NCI-H460 (cell line): Measurements from ENCODE around the gene ECE1. TPM values are rescaled to one million over a fixed set of nuclear protein-coding genes. Genes with fewer than 3 reads are reported as not detected.

Experiments
- DNase-seq: peaks from one replicate; pipeline ENCODE4 v3.0.0-alpha.2; 2016; ENCODE audit warnings: low read depth; ENCODE audit errors: extremely low read depth
- total RNA-seq: library from RNA; depleted of rRNA; stranded (reverse); fragments of >200 nt; shearing (Covaris generic); gene quantifications from 2 replicates; pipeline ENCODE4 v1.2.3, GENCODE V29; 2014

ECE1 gene
- total RNA-seq, 1 experiment from 2014 or later, result 72.8 TPM

DNA sequence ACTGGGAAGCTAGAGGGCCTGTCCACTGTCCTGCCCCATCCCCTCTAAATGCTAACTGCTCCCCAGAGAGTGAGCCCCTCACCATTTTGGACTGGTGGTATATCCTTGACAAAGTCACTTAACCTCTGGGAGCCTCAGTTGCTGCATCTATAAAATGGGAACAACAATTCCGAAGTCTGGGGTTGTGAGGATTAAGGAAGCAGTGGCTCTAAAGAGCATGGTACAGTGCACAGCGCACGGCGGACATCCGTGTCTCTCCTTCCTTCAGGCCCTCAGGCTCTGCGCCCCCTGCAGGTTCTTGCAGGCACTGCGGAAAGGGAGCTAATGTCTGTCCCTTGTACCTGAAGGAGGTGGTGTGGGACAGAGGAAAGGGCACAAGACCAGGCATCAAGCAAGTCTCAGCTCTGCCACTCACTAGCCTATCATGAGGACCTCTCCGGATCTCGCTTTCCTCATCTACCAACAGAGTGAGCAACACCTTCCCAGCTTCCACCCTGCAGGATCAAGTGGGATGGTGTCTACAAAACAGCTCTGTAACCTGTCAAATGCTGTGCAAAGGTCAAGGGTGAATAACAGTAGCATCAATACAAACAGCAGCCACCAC lies 20.1 kb downstream of the ECE1 start:
- peak; percentile 55 for DNase-seq

DNA sequence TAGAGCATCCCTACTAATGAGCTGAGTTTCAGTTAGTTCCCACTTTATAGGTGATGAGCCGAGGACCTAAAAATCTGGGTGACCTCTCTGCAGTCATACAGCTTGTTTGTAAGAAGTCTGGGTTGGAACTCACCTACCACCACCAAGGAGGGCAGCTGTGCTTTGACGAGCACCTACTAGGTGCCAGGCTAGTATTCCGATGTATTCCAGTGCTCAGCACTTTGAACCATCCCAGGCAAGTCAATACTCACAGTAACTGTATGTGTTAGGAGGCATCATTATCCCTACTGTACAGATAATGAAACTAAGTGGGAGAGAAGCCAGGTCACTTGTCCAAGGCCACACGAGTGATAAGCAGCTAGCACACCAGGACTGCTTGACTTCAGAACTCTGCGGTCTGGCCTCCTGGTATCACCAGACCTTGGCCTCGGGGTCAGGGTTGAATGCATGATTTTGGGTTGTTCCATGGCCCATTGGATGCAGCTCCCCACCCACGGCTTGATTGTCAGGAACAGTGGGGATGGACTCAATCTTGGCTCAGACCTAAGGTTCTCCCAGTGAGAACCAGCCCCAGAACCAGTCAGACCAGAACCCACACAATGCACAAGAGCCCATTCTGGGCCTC lies 20.7 kb downstream of the ECE1 start:
- DNase-seq, result no peak

DNA sequence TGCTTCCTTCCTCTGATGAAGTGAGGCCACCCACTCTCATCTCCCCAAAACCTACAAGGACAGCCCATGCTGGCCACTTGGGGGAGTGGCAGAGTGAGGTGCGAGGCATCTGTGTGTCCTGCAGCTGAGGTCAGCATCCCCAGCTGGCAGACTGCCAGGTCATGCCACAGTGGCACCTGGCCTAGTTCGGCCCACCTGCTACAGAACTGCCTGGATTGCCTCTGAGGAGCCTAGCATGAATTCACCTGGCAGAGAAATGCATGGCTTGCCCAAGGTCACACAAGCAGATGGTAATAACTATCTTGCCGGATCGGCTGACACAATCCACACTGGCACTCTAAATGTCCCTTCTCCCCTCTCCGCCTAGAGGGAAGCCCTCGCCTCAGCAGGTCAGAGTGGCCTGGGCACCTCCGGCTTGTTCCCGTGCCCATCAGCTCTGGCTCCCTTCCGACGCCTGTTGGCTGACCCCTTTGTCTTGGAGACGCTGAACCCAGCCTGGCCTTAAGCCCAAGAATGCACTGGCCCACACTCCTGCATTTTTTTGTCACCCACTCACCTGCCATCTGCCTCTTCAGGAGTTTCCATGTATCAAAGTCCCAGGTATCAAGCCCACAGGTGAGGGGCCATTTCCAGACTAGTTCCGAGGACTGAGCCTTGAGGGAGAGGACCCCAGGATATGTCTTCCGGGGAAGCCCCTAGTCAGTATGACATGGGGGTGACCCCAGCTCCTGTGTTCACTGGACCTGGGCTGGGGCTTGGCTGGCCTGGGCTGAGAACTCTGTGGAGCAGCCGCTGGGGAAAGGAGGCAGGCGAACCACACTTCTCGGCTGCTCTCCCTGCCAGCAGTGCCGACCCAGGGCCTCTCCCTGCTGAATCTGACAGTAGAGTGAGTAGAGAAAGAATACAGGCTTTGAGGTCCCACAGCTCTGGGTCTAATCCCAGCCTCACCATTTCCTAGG lies 21.7 kb downstream of the ECE1 start:
- no peak for DNase-seq

DNA sequence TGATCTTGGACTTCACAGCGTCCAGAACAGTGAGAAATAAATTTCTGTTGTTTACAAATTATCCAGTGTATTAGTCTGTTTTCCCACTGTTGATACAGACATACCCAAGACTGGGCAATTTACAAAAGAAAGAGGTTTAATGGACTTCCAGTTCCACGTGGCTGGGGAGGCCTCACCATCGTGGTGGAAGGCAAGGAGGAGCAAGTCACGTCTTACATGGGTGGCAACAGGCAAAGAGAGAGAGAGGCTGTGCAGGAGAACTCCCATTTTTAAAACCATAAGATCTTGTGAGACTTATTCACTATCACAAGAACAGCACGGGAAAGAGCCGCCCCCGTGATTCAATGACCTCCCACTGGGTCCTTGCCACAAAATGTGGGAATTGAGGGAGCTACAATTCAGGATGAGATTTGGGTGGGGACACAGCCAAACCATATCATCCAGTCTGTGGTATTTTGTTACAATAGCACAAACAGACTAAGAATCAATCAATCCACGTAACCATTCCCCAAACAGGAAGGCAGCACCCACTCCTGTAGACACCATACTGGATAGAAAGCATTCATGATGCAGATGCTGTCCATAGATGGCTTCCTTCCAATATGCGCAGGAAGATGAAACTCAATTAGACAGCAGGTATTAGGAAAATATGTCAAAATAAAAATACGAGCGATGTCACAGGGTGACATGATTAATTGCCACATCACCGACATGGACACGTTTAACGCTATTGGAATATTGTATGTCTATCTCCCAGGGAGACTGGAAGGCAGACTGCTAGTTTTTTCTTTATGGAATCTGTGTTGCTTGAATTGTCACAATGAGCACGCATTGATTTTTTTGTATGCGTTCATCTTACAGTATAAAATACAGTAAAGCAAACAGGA lies 22.8 kb downstream of the ECE1 start:
- DNase-seq, result no peak

DNA sequence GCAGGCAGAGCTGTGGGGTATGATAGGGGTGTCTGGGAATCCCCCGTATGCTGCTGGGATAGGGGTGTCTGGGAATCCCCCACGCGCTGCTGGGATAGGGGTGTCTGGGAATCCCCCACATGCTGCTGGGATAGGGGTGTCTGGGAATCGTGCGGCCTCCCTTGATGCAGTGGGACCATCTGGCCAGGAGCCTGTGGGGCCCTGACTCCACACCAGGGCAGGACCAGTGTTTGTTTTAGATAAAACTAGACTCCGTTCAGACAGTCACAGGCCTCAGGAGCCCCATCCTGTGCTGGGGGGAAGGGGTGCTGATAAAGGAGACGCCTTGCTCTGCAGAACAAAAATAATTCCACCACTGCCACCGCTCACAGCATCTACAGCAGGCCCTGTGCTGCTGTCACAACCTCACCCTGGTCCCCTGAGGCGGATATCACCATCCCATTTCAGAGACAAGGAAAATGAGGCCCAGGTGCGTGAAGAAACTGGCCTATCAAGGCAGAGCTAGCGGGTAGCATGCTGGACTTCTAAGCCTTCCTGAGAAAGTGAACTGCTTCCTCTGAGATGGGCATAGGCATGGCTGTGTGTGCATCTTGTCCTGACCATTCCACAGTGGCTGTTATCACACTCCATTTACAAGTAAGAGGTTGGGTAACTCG lies 24.0 kb downstream of the ECE1 start:
- no peak for DNase-seq

DNA sequence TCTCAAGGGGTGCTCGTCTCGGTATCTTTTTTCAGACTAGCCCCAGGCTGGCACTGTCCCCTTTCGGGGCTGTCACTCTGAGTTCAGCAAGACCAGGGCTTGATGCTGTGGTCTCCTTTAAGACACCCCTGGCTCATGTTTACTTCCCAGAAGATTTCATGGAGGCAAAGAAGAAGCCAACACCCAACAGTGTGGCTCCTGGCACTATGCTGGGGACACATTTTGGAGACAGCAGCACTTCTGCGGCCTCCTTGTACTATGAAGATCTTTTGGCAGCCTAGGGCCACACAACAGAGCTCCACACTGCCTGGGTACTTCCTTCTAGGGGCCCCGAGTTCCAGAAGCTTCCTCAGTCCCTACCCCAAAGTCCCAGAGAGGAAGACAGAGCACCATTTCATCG lies 24.6 kb downstream of the ECE1 start:
- DNase-seq, result no peak

DNA sequence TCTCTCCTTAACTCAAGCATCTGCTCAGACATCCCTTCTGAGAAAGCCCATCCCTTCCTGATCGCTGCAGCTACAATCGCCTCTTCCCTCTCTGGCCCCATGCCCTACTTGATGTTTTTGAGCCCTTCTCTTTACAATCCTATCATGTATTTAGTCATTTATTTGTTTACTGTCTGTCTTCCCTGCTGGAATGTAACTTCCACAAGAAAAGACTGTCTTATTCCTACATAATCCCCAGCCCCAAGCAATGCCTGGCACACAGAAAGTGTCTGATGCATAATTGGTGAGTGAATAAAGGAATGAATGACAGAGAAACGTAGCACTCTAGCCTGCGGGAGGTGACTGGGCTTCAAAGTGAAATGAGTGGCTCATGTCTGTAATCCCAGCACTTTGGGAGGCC lies 25.4 kb downstream of the ECE1 start:
- no peak for DNase-seq

DNA sequence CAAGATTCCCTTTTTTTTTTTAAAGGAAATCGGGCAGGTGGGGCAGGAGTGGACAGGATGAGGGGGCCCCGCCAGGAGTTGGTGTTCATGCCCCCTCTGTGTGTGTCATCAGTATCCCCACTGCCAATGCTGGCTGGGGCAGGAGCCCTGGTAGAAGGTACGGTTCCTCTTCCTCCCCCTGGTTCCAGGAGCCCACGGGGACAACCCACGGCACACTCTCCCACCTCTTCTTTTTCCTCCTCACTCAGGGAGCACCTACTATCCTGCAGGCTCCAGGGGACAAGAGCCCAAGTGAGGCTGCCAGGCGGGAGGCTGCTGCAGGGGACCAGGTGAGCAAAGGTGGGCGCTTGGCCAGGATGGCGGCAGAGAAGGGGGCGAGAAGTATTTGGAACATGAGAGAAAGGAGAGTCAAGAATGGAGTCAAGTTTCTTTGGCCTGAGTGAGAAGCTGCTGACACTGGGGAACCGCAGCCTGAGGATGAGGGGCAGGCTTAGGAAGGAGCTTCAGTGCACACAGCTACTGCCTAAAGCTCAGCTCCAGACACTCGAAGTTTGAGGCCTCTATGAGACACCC lies 26.5 kb downstream of the ECE1 start:
- no peak for DNase-seq

DNA sequence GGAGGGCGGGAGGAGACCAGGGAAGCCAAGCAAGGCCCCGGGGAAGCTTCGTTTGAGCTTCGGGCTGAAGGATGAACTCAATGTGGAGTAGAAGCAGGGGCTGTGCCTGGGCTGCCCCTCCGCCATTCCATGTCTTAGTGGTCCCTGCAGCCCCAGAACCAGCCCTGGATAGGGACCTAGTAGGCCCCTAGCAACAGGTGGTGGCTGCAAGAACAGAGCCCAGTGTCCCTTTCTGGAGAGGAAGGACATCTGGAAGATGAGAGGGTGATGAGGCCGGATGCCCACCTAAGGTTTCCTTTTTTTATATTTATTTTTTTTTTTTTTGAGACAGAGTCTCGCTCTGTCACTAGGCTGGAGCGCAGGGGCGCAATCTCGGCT lies 27.2 kb downstream of the ECE1 start:
- DNase-seq, result no peak

DNA sequence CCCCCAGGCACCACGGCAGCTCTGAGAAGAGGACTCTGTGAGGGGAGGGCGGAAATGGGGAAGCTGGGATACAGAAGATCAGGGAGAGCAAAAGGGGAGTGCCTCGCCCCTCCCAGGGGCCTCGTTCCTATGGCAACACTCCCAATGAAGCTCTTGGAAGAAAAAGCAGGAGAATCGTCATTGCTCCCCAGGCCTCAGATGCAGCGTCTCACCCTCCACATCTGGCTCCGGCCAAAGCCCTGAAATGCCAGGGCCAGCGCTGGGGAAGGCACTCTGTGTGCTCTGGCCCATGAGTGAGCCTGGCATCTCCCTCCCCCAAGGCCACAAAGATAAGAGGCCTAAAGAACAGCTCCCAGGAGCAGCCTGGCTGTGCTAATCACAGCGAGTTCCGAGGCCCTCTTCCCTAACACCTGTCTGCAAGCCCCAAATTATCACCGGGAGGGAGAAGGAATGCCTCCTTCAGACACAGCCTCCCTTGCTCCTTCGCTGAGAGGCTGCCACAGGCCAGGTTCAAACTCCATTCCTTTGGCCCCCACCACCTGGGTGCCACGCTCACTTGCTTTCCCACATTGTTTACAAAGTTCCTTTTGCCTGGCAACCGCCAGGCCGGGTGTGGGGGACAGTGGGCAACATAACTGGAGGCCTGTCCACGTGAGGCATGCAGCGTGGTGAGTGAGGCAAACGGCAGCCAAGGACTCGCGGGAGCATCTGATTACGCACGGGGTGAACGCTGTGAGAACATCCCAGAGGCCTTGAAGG lies 27.8 kb downstream of the ECE1 start:
- no peak for DNase-seq

DNA sequence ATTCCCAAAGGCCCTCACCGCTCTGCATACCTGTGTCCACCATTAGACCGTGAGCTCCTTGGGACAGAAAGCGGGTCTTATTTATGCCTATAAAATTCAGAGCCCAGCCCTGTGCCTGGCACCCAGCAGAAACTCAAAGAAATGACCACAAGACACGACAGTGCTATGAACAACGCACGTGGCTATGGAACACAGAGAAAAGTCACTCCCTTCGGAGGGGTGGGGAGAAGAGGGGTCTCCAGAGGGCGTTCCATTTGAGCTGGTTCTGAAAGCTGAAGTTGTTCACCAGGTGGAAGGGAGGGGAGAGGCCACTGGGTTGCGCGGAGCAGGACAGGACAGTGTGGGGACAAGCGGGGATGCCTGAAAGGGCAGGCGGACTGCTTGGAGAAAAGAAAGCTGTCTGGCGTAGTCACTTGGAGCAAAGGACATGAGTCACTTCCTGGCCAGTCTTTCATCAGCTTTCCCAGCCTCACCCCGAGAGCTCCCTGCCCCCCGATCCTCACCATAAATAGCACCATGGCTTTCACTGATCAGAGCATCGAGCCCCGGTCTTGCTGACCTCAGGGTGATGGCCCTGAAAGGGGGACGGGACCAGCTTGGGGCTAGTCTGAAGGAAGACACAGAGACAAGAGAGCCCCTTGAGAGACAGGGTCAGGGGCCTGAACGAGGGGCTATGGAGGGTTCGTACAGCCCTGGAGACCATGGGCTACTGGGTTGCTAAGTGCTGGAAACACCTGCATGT lies 28.5 kb downstream of the ECE1 start:
- DNase-seq, result peak; percentile 81

DNA sequence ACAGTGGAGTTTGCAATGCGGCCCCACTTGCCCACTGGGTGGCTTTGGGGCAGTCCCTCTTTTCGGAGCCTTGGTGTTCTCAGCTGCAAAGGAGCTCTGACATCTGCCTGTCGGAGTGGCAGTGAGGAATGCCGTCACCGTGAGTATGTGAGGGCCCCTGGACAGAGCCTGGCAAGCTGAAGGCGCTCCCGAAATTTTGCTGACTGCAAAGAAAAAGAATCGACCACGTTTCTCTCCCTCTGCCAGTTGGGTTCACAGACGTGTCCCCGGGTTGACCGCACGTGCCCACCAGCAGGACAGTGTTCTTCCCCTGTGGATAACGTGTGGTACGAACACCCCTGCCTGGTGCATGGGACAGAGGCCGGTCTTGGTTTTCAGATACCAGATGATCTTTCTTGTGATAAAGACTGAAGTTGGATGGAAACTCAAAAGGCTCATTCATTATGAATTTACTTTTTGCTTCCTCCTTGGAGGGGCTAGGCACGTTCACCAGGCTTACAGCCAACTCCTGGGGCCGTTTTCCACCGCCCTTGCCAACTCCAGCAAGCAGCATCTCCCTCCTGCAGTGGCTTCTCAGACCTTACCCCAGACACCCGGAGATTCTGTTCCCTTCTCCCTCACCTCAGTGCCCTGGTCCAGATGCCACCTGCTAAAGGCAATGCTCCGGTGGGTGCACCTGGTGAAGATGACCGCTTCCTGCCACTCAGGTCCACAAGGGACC lies 29.7 kb downstream of the ECE1 start:
- no peak for DNase-seq

DNA sequence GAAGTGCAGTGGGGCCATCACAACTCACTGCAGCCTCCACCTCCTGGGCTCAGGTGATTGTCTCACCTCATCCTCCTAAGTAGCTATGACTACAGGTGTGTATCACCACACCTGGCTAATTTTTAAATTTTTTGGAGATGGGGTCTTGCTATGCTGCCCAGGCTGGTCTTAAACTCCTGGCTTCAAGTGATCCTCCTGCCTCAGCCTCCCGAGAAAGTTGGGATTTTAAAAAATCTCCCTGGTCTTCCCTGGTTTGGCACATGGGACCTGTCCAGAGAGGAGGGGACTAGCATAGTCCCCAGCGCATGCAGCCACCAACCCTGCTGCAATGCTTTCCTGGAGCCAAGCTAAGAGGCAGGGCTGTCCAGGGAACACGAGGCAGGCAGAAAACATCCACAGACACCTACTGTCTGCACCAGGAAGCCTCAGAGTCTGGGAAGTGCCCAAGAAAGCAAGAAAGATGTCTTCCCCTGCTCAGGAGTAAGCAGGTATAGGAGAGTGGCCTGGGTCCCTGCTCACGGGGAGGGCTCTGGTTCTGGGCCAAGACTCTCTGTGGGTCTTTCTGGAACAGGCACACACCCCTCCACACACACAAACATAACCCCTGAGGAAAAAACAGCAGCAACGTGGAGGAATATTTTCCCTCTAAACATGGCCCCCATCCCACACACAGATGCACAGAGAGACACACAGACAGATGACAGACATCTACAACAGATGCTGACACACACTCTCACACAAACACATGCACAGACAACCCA lies 30.8 kb downstream of the ECE1 start:
- DNase-seq, result no peak

DNA sequence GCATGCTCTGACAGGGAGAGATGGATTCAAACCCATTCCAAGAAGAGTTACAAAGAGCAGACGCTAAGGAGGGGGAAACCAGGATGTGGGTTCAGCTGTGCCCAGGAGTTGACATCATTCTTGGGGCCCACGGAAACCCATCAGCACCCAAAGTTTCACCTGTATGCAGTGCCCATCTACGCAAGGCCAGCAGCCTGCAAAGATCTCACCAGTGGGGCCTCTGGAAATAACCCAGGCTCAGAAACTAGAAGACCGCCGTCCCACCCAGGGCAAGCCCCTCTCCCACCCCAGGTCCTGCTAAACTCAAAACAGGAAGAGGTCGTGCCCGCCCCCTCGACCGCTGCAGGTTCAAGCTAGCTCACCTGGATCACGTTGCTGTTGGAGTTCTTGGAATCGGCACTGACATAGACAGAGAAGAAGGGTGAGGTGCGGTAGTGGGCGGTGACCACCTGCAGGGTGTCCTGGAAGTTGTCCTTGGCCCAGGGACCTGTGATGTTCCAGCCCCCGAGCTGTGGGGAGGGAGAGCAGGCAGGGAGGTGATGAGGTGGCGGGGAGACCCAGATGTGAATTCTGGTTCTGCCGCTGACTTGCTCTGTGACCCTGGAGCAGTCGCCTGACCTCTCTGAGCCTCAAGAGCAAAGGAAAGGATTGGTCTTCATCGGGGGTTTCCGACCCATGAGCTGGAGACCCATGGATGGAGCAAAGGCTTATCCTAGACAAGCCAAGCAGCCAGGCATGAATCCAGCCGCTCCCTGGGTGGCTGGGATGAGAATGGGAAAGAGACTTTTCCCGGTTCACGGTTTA lies 31.7 kb downstream of the ECE1 start:
- no peak for DNase-seq

DNA sequence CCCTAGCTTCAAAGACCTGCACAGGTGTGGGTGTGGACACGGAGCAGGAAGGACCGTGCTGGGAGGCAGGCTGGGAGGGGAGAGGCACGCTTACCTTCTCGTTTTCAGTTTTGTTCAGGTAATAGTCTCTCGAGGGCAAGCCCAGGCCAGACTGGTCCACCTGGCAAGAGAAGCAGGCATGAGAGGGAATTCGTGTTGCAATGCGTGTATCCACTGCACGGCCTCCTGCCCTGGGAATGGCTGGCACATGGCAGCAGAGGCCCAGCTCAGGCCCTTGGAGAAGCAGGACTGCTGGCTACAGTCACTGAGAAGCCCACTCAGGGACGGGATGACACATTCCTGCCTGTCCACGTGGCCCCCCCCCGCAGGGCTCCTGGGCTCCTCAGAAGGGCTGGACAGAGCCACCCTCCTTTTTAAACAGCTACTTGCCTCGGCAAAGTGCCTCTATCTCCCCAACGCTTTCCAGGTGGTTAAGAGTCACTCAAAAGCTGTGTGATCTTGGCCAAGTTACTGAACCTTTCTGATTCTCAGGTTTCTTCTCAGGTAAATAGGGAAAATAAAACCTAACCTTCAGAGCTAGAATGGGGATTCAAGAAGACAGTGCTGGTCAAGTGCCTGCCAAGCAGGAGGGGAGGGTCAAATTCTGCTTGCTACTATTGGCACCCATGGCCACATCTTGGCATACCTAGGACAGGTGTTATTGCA lies 32.7 kb downstream of the ECE1 start:
- no peak for DNase-seq

DNA sequence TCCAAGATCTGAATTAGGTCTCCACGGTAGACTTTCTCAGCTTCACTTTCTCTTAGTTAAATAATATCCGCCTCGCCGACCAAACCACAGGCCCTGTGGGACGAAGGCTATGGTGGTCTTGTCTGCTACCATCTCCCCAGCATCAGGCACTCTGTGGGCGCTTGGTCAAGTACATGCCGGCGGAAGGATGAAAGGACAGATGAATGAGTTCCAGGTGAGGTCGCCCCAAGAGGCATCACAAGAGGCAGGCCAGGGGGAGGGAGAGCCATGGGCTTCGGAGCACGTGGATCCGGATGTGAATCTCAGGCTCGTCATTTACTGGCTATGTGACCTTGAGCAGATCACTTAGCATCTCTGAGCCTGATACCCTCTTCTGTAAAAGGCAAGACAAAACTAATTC lies 33.5 kb downstream of the ECE1 start:
- no peak for DNase-seq
